ENCODE measurements around the gene SLC35G6. TPM values are rescaled to one million over a fixed set of nuclear protein-coding genes. Genes with fewer than 3 reads are reported as not detected.
"Not testable (repeated sequence)": the region's sequence is repeated elsewhere in the genome, so short reads cannot be mapped to it uniquely, and the experiment has no call there.

SLC35G6 gene
- total RNA-seq, 1 donor = not detected

- not testable (repeated sequence) for H3K4me3 ChIP-seq (ENCODE audit: low read length); H3K27me3 ChIP-seq (ENCODE audit: insufficient read depth, low read length); H3K9me3 ChIP-seq (ENCODE audit: low read depth, low read length)
- peaks cover 64% of the 10 kb centered on the region for H3K4me1 ChIP-seq (ENCODE audit: insufficient read depth, low read length)
These were observed 846 bp downstream of the SLC35G6 start for GRCh38 chr17:7481842-7482741.

DNA sequence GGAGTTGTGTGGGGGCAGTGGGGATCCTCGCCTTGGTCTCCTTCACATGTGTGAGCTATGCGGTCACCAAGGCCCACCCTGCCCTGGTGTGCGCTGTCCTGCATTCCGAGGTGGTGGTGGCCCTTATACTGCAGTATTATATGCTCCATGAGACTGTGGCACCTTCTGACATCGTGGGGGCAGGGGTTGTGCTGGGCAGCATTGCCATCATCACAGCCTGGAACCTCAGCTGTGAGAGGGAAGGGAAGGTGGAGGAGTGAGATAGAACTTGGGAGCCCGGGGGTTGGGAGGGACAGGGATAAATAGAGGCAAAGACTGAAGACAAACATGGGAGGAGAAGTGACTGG is 1.5 kb downstream of the SLC35G6 start:
- Histone ChIP-seq H3K4me3 (ENCODE audit: low read length) (peak overlapping the region; percentile 98), H3K4me1 (ENCODE audit: insufficient read depth, low read length) (peaks cover 64% of the 10 kb centered on the region)
- not testable (repeated sequence) for H3K27me3 ChIP-seq (ENCODE audit: insufficient read depth, low read length); H3K9me3 ChIP-seq (ENCODE audit: low read depth, low read length)

- Histone ChIP-seq H3K27me3 (ENCODE audit: insufficient read depth, low read length) (no peaks in the 10 kb centered on the region), H3K4me3 (ENCODE audit: low read length) (peak overlapping the region; percentile 98), H3K9me3 (ENCODE audit: low read depth, low read length) (no peaks in the 10 kb centered on the region), H3K4me1 (ENCODE audit: insufficient read depth, low read length) (peaks cover 62% of the 10 kb centered on the region)
These were observed 2.2 kb downstream of the SLC35G6 start for GRCh38 chr17:7483255-7484066.

DNA sequence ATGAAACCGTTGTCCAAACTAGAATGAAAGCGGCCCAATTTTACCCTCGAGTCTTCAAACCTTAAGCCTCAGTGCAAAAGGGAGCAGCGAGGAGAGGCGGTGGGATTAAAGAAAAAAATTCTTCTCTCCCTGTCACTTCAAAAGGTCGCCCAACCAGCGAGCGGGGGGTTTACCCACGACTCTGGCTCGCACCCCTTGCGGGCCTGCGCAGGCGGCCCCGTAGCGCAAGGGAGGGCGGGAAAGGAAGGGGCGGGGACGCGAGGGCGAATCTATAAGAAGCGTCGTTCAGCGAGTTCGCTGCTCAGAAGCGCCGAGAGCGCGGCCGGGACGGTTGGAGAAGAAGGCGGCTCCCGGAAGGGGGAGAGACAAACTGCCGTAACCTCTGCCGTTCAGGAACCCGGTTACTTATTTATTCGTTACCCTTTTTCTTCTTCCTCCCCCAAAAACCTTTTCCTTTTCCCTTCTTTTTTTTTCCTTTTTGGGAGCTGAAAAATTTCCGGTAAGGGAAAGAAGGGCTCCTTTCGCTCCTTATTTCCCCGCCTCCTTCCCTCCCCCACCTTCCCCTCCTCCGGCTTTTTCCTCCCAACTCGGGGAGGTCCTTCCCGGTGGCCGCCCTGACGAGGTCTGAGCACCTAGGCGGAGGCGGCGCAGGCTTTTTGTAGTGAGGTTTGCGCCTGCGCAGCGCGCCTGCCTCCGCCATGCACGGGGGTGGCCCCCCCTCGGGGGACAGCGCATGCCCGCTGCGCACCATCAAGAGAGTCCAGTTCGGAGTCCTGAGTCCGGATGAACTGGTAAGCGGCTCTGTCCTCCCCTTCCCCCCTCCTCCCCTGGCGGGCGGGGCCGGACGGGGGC is 3.0 kb downstream of the SLC35G6 start, which contains the start of gene POLR2A:
TSS of gene POLR2A (plus strand) at position 300 of the 852 bp plus-strand sequence.
- H3K27me3 ChIP-seq (ENCODE audit: insufficient read depth, low read length) = no peaks in the 10 kb centered on the region
- H3K4me3 ChIP-seq (ENCODE audit: low read length) = peak within 1 kb of the TSS; percentile 98
- H3K4me1 ChIP-seq (ENCODE audit: insufficient read depth, low read length) = peaks cover 59% of the 10 kb centered on the region

GRCh38 chr17:7484919-7485377 is 3.7 kb downstream of the SLC35G6 start:
- H3K27me3 ChIP-seq (ENCODE audit: insufficient read depth, low read length) = no peaks in the 10 kb centered on the region
- peak overlapping the region; percentile 98 for H3K4me3 ChIP-seq (ENCODE audit: low read length)
- peaks cover 59% of the 10 kb centered on the region for H3K4me1 ChIP-seq (ENCODE audit: insufficient read depth, low read length)

More for the DNA sequence above, 3.0 kb downstream of the SLC35G6 start, which contains the start of gene POLR2A:
- no peaks in the 10 kb centered on the region for H3K9me3 ChIP-seq (ENCODE audit: low read depth, low read length)

GRCh38 chr17:7486181-7486580 is 4.9 kb downstream of the SLC35G6 start:
- Histone ChIP-seq H3K4me1 (ENCODE audit: insufficient read depth, low read length) (peaks cover 51% of the 10 kb centered on the region), H3K27me3 (ENCODE audit: insufficient read depth, low read length) (no peaks in the 10 kb centered on the region), H3K4me3 (ENCODE audit: low read length) (no peak overlapping the region), H3K9me3 (ENCODE audit: low read depth, low read length) (no peaks in the 10 kb centered on the region)

More at GRCh38 chr17:7484919-7485377, 3.7 kb downstream of the SLC35G6 start:
- no peaks in the 10 kb centered on the region for H3K9me3 ChIP-seq (ENCODE audit: low read depth, low read length)

DNA sequence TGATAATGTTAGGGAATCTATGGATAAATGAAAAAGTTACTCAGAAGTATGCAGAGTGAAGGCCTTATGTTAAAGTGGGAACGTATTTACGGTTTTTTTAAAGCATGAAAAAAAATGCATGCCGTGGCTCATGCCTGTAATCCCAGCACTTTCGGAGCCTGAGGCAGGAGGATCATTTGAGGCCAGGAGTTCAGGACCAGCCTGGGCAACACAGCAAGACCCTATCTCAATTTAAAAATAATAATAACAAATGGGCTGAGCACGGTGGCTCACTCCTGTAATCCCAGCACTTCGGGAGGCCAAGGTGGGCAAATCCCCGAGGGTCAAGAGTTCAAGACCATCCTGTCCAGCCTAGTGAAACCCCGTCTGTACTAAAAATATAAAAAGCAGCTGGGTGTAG is 8.9 kb downstream of the SLC35G6 start:
- peaks cover 46% of the 10 kb centered on the region for H3K4me1 ChIP-seq (ENCODE audit: insufficient read depth, low read length)
- H3K27me3 ChIP-seq (ENCODE audit: insufficient read depth, low read length) = no peaks in the 10 kb centered on the region
- no peaks in the 10 kb centered on the region for H3K9me3 ChIP-seq (ENCODE audit: low read depth, low read length)
- H3K4me3 ChIP-seq (ENCODE audit: low read length) = no peak overlapping the region

DNA sequence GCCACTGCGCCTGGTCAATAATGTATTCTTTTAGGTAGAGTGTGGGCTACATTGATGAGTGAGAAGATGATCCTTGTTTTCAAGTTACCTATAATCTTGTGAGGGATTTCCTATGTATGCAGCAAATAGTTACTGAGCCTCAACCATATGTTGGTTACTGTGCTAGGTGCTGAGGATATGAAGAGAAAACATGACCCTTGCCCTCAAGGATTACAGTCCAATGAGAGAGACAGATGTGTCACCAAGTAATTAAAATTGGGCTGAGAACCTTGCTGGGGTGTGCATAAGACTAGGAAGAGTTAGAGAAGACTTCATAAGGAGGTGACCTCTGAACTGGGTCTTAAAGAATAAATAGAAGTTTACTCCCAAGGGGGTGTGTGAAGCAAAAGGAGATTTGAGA is 10.3 kb downstream of the SLC35G6 start:
- no peaks in the 10 kb centered on the region for H3K27me3 ChIP-seq (ENCODE audit: insufficient read depth, low read length)
- no peak overlapping the region for H3K4me3 ChIP-seq (ENCODE audit: low read length)
- H3K9me3 ChIP-seq (ENCODE audit: low read depth, low read length) = no peaks in the 10 kb centered on the region
- H3K4me1 ChIP-seq (ENCODE audit: insufficient read depth, low read length) = peaks cover 31% of the 10 kb centered on the region

DNA sequence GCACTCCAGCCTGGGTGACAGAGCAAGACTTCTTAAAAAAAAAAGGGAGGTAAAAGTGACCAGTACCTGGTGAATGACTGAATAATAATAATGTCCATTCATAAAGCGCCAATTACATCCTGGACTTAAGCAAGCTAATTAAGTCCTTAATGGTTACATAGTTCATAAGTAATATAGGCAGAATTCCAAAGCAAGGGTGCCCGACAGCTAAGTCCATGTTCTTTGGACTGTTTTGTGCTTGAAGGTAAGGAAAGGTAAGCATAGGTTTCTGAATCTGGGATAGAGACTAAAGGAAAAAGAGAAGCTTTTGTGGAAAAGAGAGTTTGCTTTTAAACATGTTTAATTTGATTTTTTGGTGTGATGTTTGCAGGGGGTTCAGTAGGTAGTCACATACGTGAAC is 12.7 kb downstream of the SLC35G6 start:
- H3K4me3 ChIP-seq (ENCODE audit: low read length) = no peak overlapping the region
- H3K4me1 ChIP-seq (ENCODE audit: insufficient read depth, low read length) = peaks cover 15% of the 10 kb centered on the region
- no peaks in the 10 kb centered on the region for H3K27me3 ChIP-seq (ENCODE audit: insufficient read depth, low read length)
- no peaks in the 10 kb centered on the region for H3K9me3 ChIP-seq (ENCODE audit: low read depth, low read length)

DNA sequence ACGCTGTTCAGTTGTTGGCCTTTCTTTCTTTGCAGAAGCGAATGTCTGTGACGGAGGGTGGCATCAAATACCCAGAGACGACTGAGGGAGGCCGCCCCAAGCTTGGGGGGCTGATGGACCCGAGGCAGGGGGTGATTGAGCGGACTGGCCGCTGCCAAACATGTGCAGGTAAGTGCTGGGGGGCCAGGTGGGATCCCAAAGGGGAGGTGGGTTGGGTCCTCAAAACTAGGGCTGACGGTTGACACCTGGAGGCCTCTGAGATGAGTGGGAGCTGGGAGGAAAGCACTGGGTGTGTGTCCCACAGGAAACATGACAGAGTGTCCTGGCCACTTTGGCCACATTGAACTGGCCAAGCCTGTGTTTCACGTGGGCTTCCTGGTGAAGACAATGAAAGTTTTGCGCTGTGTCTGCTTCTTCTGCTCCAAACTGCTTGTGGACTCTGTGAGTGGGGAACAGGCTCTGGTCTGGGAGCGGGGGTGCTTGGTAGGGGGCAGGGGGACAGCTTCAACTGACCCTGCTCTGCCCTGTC is 14.7 kb downstream of the SLC35G6 start:
- Histone ChIP-seq H3K4me3 (ENCODE audit: low read length) (no peak overlapping the region), H3K9me3 (ENCODE audit: low read depth, low read length) (no peaks in the 10 kb centered on the region), H3K4me1 (ENCODE audit: insufficient read depth, low read length) (peaks cover 7% of the 10 kb centered on the region)

GRCh38 chr17:7496470-7497183 is 15.4 kb downstream of the SLC35G6 start:
- H3K9me3 ChIP-seq (ENCODE audit: low read depth, low read length) = no peaks in the 10 kb centered on the region
- H3K4me1 ChIP-seq (ENCODE audit: insufficient read depth, low read length) = peaks cover 5% of the 10 kb centered on the region
- no peak overlapping the region for H3K4me3 ChIP-seq (ENCODE audit: low read length)
- no peaks in the 10 kb centered on the region for H3K27me3 ChIP-seq (ENCODE audit: insufficient read depth, low read length)

More for the DNA sequence above, 14.7 kb downstream of the SLC35G6 start:
- H3K27me3 ChIP-seq (ENCODE audit: insufficient read depth, low read length) = no peaks in the 10 kb centered on the region

DNA sequence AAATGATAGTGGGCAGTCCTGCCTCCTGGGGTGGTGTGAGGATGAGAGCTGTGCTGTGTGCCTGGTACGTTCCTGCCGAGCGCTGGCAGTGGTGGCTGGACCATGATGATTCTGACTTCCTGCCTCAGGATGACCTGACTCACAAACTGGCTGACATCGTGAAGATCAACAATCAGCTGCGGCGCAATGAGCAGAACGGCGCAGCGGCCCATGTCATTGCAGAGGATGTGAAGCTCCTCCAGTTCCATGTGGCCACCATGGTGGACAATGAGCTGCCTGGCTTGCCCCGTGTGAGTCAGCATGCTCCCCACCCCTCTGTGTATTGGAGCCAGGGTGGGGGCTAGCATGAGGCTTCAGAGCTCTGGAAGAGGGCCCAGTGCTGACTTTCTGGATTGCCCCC is 16.0 kb downstream of the SLC35G6 start:
- Histone ChIP-seq H3K27me3 (ENCODE audit: insufficient read depth, low read length) (no peaks in the 10 kb centered on the region), H3K4me1 (ENCODE audit: insufficient read depth, low read length) (no peaks in the 10 kb centered on the region), H3K9me3 (ENCODE audit: low read depth, low read length) (no peaks in the 10 kb centered on the region), H3K4me3 (ENCODE audit: low read length) (no peak overlapping the region)

DNA sequence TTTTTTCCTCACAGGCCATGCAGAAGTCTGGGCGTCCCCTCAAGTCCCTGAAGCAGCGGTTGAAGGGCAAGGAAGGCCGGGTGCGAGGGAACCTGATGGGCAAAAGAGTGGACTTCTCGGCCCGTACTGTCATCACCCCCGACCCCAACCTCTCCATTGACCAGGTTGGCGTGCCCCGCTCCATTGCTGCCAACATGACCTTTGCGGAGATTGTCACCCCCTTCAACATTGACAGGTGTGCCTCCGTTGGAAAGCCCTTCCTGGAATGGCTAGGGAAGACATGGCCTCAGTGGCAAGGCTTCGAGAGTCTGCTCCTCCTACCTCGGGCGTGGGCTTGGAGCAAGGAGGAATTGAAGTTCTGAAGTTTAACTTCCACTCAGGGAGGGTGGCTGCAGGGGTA is 16.4 kb downstream of the SLC35G6 start:
- Histone ChIP-seq H3K9me3 (ENCODE audit: low read depth, low read length) (no peaks in the 10 kb centered on the region), H3K4me1 (ENCODE audit: insufficient read depth, low read length) (no peaks in the 10 kb centered on the region), H3K27me3 (ENCODE audit: insufficient read depth, low read length) (no peaks in the 10 kb centered on the region), H3K4me3 (ENCODE audit: low read length) (no peak overlapping the region)

DNA sequence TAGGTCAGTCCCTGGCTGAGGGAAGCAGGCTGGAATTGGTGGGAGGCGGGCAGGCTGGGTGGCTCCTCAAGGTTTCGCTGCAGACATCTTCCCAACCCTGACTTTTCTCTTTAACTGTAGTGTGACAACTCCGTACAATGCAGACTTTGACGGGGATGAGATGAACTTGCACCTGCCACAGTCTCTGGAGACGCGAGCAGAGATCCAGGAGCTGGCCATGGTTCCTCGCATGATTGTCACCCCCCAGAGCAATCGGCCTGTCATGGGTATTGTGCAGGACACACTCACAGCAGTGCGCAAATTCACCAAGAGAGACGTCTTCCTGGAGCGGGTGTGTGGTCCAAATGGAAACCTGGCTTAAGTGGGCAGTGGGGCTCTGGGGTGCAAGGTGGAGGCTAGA is 17.9 kb downstream of the SLC35G6 start:
- Histone ChIP-seq H3K27me3 (ENCODE audit: insufficient read depth, low read length) (no peaks in the 10 kb centered on the region), H3K9me3 (ENCODE audit: low read depth, low read length) (no peaks in the 10 kb centered on the region), H3K4me3 (ENCODE audit: low read length) (no peak overlapping the region), H3K4me1 (ENCODE audit: insufficient read depth, low read length) (no peaks in the 10 kb centered on the region)

Data from mononuclear cell (primary cell).